Stimulated activated CD4-positive, alpha-beta T cell treated with anti-CD3 and anti-CD28 coated beads, Interleukin-15, amount 100 ng/mL, for 1 hour (primary cell): ENCODE results near the gene YKT6.
A peak's percentile ranks its signal among the peaks of the same experiment; 100 is the strongest.

Source experiments
- DNase-seq, 2 donors: peaks; one replicate each; pipeline ENCODE4 v3.0.0-alpha.2; 2020; ENCODE audit warnings: low read depth in 1 of 2, low spot score in 1 of 2

Gene YKT6

DNA sequence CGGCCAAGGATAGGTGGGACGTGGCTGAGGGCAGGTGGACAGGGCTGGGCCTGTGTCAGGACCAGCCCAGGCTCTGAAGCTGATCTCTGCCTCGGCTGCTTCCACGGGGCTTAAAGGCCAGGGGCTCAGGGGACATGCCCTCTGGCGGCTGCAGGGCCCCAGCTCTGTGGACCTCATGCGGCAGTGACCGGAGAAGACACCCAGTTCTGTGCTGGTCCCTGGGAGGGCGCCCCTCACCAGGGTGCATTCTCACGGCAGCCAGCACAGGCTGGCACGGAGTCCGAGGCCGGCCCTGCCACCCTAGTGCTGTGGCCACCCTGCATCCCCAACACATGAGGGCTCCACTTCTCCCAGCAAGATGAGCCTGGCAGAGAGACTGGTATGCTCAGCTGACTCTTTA lies 30.3 kb downstream of the YKT6 start:
- no peak for DNase-seq

DNA sequence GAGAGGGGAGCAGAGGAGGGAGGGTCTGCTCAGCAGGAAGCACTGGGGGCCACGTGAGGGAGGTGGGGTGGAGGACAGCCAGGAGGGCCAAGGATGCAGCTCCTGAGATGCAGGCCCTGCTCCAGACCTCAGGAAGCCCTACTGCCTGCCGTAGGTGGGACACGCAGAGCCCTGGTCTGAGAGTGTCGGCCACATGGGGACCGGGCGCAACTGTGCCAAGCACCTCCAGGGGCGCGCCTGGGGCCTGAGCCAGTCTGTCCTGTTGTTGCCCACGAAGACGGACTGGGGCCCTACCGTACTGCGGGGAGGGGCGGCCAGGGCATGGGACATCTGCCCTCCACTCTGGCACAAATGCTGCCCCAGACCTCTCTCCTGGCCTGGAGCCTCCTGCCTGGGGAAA lies 31.6 kb downstream of the YKT6 start:
- no peak for DNase-seq

DNA sequence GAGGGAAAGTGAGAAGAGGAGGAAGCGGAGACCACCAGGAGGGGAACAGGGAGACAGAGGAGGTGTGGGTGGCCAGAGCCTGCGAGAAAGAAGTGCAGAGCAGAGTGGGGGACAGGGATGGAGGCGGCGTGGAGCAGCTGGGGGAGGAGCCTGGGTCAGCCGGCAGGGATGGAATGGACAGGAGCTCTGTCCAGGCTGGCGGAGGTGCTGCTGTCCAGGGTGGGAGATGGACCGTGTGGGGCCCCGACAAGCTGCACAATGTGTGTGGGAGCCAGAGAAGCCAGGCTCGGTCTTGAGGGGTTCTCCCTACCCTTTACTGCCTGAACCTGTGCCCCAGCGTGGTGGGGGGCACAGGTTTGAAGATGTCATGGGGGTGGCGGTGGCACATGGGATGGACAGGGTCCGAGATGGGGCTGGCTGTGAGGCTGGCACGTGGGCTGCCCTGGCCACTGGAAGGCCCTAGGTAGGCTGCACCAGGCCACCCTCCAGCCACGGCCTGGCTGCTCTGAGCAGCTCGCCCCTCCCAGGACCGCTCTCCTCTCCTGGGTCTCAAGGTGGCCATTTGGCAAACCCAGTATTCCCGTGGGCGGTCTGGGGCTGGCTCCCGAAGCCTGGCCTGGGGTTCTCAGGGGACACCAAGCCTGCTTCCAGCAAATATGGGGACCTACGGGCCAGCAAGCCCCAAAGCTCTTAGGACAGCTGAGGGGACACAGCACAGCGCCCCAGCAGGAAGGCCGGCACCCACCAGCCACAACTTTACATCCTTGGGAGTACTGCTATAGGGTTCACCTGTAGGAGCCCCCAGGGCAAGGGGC lies 32.3 kb downstream of the YKT6 start:
- no peak for DNase-seq

DNA sequence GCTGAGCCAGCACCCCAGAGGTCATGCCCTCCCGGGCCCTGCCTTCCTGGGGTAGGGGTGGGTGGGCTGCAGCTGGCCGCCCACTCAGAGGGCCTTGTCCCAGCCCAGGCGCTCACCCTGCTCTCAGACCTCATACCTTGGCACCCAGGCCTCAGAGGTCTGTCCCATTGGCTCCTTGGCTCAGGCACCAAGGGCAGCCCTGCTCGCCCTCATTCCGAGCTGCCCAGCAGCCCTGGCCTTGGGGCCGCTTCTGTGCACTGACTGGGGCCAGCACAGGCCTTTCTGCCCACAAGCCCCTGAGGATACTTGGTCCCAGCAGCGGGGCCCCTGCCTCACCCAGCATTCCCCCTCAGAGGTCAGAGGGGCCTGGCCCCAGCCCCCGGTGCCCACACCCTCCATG lies 34.3 kb downstream of the YKT6 start:
- no peak for DNase-seq

DNA sequence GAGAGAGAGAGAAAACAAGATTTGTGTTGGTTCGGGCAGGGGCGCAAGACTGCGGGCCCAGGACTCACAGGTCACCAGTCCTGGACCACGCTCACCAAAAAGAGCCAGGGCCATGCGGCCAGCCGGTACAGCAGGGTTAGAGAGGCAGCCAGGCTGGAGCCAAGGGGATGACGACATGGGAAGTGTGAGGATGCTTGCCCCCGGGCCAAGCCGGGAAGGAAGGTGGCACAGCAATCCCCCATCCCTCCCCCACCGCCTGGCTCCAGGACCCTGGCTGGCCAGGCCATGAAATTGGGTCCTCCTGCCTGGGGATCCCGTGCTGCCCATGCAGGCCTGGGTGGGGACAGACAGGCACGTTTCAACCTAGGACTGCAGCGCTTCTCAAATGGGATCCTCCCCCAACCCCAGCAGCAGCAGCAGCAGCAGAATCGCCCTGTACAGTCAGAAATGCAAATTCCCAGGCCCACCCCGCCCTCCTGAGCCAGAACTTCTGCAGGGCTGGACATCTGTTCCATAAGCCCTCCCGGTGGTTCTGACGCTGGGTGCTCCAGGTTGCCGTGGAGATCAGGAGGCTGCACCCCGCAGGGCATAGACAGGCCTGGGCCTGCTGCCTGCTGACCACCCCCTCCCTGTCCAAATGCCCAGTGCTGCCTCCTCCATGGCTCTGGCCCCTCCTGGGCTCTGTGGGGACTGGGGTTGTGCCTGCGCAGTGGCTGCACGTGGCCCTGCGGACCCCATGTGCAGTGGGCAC lies 35.0 kb downstream of the YKT6 start:
- no peak for DNase-seq

DNA sequence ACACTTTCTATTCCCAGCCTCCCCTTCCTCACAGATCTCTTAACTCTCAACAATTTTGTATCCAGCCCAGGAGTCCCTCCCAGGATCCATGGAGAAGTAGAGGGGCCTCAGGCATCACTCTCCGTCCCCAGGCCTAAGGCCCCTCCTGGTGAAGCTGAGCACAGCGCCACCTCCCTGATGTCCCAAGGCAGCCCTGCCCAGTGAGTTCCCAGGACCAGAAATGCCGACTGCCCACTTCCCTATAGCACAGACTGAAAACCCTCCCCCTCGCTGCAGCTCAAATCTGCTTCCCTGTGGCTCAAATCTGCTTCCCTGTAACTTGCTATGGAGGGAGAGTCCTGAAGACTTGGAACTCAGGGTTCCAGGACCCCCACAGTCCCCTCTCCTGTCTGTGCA lies 35.6 kb downstream of the YKT6 start:
- DNase-seq: no peak

DNA sequence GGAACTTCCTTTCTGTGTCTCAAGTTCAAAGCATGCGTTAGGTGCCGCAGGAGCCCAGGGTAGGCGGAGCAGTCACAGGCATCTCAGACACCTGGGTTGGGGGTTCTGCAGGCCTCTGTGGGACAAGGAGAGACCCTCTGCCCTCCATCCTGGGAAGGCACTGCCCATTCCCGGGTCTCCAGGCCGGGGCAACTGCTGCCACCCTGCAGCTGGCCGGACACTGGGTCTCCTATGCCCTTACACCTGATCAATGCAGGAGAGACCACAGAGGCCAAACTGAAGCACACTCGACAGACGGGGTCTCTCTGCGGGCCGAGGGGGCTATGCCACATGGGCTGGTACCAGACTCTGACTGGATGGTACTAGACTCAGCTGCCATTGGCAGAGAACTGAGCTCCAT lies 36.9 kb downstream of the YKT6 start:
- DNase-seq: no peak

DNA sequence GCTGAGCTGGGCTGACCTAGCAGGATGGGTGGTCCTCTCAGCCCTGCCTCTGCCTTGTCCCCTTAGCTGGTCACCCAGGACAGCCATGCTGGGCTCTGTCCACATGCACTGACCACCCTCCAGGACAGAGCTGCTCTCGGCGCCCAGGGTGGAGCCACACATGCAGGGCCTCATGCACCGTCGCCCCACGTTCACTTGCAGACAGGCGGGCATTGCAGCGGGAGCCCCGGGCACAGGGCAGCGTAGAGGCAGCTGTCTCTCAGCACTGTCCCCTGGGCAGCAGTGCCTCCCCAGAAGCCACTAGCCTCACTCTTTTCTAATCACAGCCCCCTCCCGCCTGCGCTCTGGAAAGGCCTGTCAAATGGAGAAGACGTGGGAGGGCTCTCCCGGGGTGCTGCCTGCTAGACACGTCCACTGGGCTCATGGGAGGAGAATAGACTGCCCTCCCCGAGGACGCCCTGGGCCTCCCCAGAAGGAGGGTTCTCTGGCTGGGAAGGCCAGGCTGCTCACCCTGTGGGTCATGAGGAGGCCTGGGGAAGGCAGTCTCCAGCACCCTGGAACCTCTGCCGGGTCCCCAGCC lies 37.4 kb downstream of the YKT6 start:
- DNase-seq: no peak

DNA sequence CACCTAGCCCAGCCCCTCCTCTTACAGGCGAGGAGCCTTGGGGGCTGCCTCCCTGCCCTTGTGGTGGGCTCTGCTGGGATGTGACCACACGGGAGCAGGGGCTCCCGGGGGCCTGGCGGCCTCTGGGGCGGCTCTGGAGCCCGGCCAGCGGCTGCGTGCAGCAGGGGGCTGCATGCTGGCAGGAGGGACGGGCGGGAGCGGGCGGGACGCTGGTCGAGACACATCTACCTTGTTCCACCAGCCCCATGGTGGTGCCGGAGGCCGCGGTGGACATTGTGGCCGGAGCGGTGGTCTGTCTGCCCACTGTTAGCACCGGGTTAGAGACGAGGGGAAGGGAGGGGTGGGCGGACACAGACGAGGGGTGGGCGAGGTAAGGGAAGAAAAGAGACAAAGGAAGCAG lies 38.6 kb downstream of the YKT6 start:
- DNase-seq: no peak

DNA sequence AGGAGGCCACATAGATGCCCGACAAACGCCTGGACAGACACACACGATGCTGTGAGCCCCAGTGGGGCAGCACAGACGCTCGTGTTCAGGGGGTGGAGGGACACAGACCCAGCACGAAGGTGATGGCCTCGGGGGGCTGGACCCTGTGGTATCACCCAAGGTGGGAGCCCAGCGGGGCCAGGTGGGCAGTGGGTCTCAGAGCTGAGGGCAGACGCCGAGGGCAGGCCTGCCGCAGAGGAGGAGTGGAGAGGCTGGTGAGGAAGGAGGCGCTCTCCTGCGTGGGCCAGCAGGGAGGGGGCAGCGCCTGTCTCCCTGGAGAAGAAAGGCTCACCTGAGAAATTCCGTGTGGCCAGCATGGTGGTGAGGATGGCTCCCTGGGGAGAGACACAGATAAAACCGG lies 39.6 kb downstream of the YKT6 start:
- DNase-seq: no peak

DNA sequence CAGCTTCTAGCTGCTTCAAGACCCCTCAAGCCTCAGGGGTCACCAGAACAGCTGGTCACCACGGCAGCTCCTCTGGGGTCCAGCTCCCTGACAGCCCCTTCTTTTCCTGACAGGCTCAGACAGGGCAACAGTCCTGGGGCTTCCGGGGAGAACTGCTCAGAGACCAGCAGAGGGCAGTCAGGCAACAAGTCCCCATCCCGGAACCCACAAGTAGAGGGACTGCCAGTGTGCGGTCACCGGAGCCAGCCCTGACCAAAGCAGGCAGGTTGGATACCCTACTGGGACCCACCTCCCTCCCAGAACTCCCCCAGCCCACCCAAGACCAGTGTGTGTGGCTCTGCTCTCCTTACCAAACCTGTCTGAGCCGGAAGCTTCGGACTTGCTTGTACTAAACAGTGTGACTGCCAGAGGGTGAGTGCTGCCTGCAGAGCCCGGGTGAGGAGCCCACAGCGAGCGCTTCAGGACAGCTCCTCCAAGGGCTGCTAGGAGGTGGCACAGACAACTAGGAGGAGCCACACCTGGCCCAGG lies 40.3 kb downstream of the YKT6 start:
- peak in 1 of 2 donors; percentile 24 for DNase-seq

DNA sequence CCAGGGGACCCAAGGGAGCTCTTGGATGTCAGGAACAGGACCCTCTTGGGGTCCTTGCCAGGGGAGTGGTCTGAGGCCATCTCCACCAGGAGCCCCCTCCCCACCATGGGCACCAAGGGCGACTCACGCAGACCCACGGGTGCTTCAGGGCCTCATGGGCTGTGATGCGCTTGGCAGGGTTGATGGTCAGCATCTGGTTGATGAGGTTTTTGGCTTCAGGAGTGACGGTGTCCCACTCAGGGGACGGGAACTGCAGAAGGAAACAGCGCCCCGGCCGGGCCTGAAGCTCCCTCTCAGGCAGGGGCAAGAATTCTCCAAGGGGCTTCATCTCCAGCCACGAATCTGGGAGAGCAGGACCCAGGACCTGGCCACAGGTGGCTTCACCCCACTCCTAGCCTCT lies 41.3 kb downstream of the YKT6 start:
- no peak for DNase-seq

DNA sequence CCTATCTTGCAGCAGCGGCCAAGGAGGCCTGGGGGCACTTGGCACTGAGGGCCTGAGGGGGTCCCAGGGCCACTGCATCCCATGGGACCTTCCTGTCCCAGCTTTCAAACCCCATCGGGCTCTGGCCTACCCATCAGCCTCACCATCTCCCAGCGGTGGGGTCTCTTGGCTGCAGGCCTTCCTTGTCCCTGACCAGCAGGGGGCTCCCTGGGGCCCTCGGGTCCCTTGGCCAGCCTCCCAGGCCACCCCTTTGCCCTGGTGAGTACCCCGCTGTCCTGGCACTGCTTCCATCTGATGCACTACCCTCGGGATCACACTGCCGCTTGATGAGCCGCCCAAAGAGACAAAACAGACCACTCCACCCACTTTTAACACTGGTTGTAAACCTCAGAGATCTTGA lies 43.5 kb downstream of the YKT6 start:
- DNase-seq: peak in 1 of 2 donors; percentile 20

DNA sequence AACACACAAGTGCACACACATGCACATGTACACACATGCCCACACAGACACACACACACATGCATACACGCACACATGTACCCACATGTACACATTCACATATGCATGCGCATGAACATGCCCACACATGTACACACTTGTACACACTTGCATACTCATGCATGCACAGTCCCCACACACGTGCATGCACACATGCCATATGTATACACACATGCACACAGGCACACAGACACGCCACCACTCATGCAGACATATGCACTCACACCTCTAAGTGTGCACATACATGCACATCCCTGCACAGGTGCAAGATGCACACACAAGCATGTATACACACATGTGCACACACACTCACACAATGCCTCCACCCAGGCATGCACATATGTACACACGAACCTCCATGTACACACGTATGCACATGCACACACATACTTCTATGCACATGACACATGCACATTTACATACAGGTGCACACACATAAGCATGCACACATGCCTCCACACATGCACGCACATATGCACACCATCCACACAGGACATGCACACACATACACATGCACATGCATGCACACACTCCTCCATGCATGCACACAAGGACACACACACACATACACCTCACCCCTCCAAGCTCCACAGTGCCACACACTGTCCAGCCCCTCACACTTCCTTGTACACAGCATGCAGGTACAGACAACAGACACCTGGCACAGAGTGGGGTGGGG lies 45.8 kb downstream of the YKT6 start:
- no peak for DNase-seq

DNA sequence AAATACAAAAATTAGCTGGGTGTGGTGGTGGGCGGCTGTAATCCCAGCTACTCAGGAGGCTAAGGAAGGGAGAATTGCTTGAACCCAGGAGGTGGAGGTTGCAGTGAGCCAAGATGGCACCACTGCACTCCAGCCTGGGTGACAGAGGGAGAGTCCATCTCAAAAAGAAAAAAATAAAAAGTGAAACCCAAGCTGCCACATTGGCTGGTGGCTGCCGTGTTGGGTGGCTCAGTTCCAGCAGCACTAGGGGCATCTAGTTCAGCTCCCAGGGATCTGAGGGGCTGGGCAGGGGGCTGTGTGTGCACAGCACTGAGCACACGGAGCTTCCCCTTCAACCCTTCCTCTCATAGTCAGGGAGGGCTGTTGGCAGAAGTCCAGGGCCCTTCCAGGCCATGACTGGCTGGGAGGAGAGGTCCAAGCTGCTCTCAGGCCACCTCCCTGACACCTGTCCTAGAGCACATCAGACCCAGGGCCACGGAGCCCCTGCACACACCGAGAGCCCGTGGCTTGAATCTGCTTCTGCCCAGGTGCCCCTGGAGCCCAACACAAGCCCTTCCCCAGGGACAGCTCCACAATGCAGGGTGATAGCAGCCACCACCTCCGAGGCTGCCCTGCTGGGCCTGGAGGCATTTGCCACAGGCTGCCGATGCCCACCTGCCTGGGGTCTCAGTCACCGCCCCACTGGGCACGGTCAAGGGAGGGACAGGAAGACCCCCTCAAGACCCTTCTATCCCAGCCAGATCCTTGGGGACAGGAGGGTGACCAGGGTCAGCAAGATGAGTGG lies 47.3 kb downstream of the YKT6 start:
- no peak for DNase-seq

DNA sequence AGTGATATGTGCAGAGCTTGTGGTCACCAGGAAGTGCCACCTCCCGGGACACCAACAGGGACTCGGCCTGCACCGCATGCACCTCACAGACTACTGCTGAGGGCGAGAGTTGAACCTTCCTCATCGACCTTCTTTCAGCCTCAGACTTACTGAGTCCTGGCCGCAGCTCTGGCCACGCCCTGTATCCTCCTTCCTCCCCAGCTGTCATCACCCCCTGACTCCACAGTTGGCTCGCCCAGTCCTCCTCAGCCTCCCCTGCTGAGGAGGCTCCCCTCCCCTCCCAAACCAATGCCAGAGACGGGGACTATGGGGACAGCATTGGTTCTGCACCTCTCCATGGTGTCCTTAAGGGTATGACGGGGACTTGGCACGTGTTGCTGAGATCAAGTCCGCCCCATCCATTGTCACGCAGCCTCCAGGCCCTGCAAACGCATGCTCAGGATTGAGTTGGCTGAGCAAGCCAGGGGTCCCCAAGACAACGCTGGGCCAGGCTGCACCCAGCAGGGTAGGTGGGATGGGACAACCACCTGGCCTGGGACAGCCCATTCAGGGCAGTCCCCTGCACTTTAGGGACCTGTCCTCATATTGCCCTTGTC lies 49.0 kb downstream of the YKT6 start:
- no peak for DNase-seq

DNA sequence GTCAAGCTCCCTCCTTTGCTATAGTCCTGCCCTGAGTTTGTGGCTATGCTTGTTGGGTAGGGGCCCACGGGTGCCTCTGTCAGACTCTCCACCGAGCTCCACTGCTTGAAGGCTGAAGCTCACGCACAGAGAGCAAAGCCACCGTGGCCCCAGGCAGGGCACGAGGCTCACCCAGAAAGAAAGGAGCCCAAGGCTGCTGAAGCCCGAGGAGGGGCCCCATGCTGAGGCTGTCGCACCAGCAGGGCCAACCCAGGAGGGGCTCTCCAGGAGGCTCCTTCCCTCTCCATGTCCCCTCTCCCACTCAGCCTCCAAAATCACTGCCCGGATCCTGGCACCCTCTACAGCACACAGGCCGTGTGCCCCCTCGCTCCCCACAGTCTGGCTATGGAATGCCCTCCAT lies 50.5 kb downstream of the YKT6 start:
- DNase-seq: no peak

DNA sequence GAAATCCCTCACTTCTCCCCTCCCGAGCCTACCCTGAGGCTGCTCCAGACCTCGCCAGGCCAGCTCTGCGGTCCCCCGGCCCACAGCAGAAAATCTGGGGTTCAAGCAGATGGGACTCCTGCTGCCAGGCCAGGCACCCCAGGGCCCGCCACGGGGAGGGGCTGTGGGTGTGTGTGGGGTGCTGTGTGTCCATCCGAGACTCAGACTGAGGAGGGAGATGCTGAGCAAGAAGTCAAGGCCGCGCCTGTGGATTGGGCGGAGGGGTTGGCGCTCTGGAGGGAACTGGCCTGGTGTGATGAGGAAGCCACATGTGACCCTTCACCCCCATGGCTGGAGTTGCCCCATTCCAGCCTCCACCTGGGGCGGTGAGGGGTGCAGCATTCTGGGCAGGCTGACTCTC lies 51.1 kb downstream of the YKT6 start:
- DNase-seq: no peak

DNA sequence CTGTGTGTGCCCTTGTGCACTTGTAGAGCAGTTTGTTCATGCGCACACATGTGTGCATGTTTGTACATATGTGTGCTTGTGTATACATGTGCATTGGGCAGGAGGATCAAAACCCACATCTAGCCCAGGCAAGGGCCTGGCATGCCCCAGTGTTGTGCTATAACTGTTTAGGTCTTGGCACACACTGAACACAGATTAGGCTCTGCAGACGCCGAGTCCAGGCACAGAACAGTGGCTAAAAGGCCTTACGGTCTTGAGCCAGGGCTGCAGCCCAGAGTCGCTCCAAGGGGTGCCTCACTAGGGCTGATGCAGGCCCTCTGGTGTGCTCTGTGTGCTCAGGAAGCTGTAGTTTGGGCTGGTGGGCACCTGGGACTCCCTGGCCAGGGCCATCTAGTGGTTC lies 55.7 kb downstream of the YKT6 start:
- no peak for DNase-seq

DNA sequence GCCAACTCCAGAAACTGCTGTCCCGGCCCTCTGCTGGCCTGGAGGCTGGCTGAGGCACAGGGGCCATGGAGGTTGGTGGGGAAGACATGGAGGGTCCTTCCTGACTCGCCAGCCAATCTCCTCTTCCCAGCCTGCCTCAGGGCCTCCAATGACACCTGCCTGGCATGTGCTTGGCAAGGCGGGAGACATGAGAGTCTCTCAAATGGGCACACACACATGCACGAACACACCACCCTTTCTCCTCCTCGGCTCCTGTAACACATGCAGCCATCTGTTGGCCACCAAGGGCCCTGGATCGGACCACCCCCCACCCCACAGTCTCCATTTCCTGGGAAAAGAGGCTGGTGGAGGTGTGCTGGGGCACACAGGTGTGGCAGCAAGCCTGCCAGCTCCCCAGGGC lies 56.4 kb downstream of the YKT6 start:
- DNase-seq: no peak
